ENCODE data around the gene AVPI1. TPM values are rescaled to one million over a fixed set of nuclear protein-coding genes. Genes with fewer than 3 reads are reported as not detected.

The AVPI1 gene
- total and polyA plus RNA-seq, 2 of the 13 experiments (the other 11 are each of a cell fraction or from before 2014, with no cell fraction given) = 39.8 to 61.2 TPM

- TF ChIP-seq ARID4A (CRISPR knock-in tag; IDR thresholded peaks at IDR 0.05; ENCODE audit: borderline replicate concordance) (peak; percentile 86; the same call in 1 of the 2 replicates), SRSF4 (IDR thresholded peaks at IDR 0.05; ENCODE audit: low read depth, low read length, poor library complexity, severe bottlenecking) (no peak), PCBP2 (optimal IDR thresholded peaks at IDR 0.05; ENCODE audit: low read depth, low read length, poor library complexity, severe bottlenecking) (no peak), SRSF1 (optimal IDR thresholded peaks at IDR 0.05; ENCODE audit: low read depth, low read length) (no peak), RELA (CRISPR knock-in tag; IDR thresholded peaks at IDR 0.05) (no peak; the same call in 1 of the 2 replicates), MYNN (CRISPR knock-in tag; IDR thresholded peaks at IDR 0.05; ENCODE audit: low read depth) (no peak), TFDP1 (CRISPR knock-in tag; IDR thresholded peaks at IDR 0.05; ENCODE audit: borderline replicate concordance) (peak; percentile 96; the same call in 1 of the 2 replicates), ZBTB37 (CRISPR knock-in tag; IDR thresholded peaks at IDR 0.05) (no peak), AFF4 (CRISPR knock-in tag; IDR thresholded peaks at IDR 0.05) (no peak), UBTF (CRISPR knock-in tag; IDR thresholded peaks at IDR 0.05) (peak; percentile 92), ZBTB3 (CRISPR knock-in tag; IDR thresholded peaks at IDR 0.05; ENCODE audit: borderline replicate concordance, low read depth) (0 out of 2 replicates have a peak, but pooled peaks have one; percentile 66), ZNF10 (CRISPR knock-in tag; IDR thresholded peaks at IDR 0.05; ENCODE audit: borderline replicate concordance, low read depth) (no peak), ZNF740 (CRISPR knock-in tag; IDR thresholded peaks at IDR 0.05) (no peak)
Measured at GRCh38 chr10:97686962-97687784, at the start of gene AVPI1 (continued).

All from HepG2 (cell line).